Midbrain (tissue), 1 donor: ENCODE results near the gene ALDH1A3.

Experiments
- DNase-seq: peaks from one replicate; lab custom pipeline; 2025; lab: John Stamatoyannopoulos, UW

The ALDH1A3 gene

GRCh38 chr15:100951965-100952364 is 72.3 kb downstream of the ALDH1A3 start:
- no peak for DNase-seq

GRCh38 chr15:100952566-100952965 is 72.9 kb downstream of the ALDH1A3 start:
- DNase-seq = no peak

DNA sequence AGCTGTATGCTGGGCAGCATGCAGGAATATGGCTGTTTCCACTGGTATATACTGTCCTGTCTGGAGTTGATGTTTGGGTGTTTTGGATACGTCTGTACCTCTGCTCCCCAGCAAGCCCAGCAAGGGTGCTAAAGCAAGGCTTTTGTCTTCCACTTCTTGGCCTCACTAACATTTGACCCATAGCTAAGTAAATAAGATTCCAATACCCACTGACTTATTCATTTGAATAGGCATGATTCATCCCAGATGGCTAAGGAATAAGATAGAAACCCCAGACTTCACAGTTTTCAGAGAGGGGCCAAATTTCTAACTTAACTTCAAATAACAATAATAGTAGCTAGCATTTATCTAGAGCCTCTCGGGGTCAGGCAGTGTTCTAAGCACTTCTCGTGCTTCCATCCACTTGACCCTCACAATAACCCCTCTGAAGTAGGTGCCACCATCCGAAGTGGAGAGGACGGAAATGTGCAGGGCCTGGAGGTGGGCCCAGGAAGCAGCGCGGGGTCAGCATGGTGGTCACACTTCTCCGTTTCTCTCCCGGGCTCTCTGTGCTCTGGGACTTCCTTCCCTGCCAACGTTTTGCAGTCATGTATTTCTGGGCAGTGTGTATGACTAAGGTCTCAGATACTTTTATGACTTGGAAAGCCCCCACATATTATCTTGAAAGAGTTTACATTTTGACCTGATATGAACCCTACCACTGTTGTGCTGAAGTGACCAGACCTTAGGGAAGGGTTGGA is 78.9 kb downstream of the ALDH1A3 start:
- no peak for DNase-seq

DNA sequence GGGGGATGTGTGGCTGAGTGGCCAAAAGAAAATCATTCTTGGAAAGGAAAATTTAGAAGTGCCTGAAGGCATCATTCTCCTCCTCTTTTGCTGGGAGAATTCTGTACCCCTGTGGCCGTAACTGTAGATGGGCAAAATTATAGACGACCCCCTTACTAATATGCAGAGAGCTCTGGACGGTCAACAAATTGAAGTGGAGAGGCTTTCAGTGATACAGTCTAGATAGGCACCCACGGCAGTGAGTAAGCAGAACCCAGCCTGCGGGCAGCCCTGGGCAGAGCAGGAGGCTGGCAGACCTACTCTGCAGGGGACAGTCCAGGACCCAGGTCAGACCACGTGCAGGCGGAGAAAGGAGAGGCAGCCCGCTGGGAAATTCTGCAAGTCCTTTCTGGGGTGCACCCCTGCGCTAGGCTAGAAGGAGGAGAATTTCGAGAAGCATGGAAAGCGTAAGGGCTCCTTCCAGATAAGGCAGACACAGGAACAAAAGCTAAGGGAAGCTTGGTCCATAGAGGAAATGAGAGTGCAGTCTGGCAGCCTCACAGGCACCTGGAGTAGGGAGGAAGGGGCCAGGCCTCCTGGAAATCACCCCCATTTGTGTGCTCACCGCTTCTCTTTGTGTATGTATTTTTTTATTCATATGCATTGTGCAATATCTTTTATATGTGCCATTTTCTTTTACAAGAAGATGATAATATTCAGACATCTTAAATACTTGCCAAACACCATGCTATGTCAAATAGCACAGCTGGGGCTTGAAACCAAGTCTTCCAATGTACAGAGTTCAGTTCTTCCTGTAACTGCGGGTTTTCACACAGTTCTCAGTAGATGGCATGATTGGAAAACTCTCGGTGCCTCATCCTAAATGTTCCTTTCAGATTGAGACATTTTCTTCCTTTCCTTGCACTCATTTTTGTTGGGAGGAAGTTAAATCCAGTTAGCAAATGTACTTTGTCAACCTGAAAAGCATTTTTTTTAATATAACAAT is 79.7 kb downstream of the ALDH1A3 start:
- no peak for DNase-seq
